K562 (cell line): Measurements from ENCODE around the gene ACRBP. TPM values are rescaled to one million over a fixed set of nuclear protein-coding genes. Genes with fewer than 3 reads are reported as not detected.

ENCODE experiments used
- ETV6 ChIP-seq, 3 experiments: fragments of 150-350 bp in 1 of 3; sonication (generic) in 1 of 3; formaldehyde crosslinking in 1 of 3; IDR thresholded peaks; 2 replicates each; pipeline versions ENCODE4 v1.6.1 to v1.8.0; 2014 to 2022; ENCODE audit warnings: borderline replicate concordance in 2 of 3, low read depth in 2 of 3, antibody characterized with exemption in 1 of 3, low read length in 1 of 3, mild to moderate bottlenecking in 1 of 3, missing genetic modification reagents in 1 of 3
- KAT2B ChIP-seq: IDR thresholded peaks from one replicate; pipeline ENCODE4 v1.6.1; 2012; ENCODE audit warnings: low read depth, mild to moderate bottlenecking, control low read depth, inconsistent platforms, low read length, moderate library complexity
- L3MBTL2 ChIP-seq: fragments of 450-650 bp; IDR thresholded peaks from 2 replicates; pipeline ENCODE4 v1.6.1; 2016; ENCODE audit warnings: mild to moderate bottlenecking, moderate library complexity
- MTA2 ChIP-seq: fragments of 450-650 bp; IDR thresholded peaks from 2 replicates; pipeline ENCODE4 v1.6.1; 2016; ENCODE audit warnings: low read depth
- NR2C2 ChIP-seq, 2 experiments: fragments of 200-800 bp in 1 of 2; sonication (Bioruptor generic) in 1 of 2; sonication (generic) in 1 of 2; formaldehyde crosslinking in 1 of 2; IDR thresholded peaks; 2 replicates each; pipeline versions ENCODE4 v1.6.1 to v1.8.0; 2016 to 2022; ENCODE audit warnings: mild to moderate bottlenecking in 1 of 2, missing compliant biosample characterization in 1 of 2, missing genetic modification characterization in 1 of 2, missing genetic modification reagents in 1 of 2
- POLR3G ChIP-seq: IDR thresholded peaks from 2 replicates; pipeline ENCODE4 v1.6.1; 2011; ENCODE audit not compliant: insufficient read length, insufficient replicate concordance; ENCODE audit errors: extremely low read depth
- ZBTB49 ChIP-seq: sonication (generic); formaldehyde crosslinking; IDR thresholded peaks from 2 replicates; pipeline ENCODE4 v1.8.0; 2022; ENCODE audit warnings: missing genetic modification reagents, mild to moderate bottlenecking, borderline replicate concordance
- ZKSCAN8 ChIP-seq: fragments of 200-800 bp; sonication (Bioruptor generic); IDR thresholded peaks from 2 replicates; pipeline ENCODE4 v1.6.1; 2016; ENCODE audit warnings: missing genetic modification characterization, missing compliant biosample characterization
- ZNF146 ChIP-seq: IDR thresholded peaks from one replicate; pipeline ENCODE4 v1.6.1; 2018; ENCODE audit warnings: missing compliant biosample characterization; ENCODE audit not compliant: unreplicated experiment
- ZNF253 ChIP-seq: fragments of 250-450 bp; sonication (Bioruptor Pico); conservative IDR thresholded peaks from 2 replicates; pipeline ENCODE4 v1.6.1; 2021; ENCODE audit warnings: mild to moderate bottlenecking
- ZNF561 ChIP-seq: fragments of 450-650 bp; formaldehyde crosslinking; conservative IDR thresholded peaks from 2 replicates; pipeline ENCODE4 v1.4.0; 2020; ENCODE audit warnings: mild to moderate bottlenecking, moderate library complexity
- ZNF609 ChIP-seq: sonication (generic); formaldehyde crosslinking; IDR thresholded peaks from 2 replicates; pipeline ENCODE4 v1.8.1; 2023; ENCODE audit warnings: missing genetic modification reagents, mild to moderate bottlenecking, borderline replicate concordance
- ZNF707 ChIP-seq: fragments of 250-450 bp; sonication (Bioruptor Pico); conservative IDR thresholded peaks from 2 replicates; pipeline ENCODE4 v1.8.0; 2022; ENCODE audit warnings: inconsistent platforms, mild to moderate bottlenecking, moderate library complexity
- ZZZ3 ChIP-seq: fragments of 450-650 bp; IDR thresholded peaks from 2 replicates; pipeline ENCODE4 v1.6.1; 2016; ENCODE audit warnings: antibody characterized with exemption, mild to moderate bottlenecking, moderate library complexity
- polyA plus RNA-seq, 8 experiments: library from polyadenylated mRNA; depleted of rRNA in 4 of 8; stranded (reverse) in 5 of 8; unstranded in 3 of 8; fragments of >200 nt; fragmentation: Nextera tagmentation in 2 of 8; fragmentation: Illumina TruSeq in 1 of 8; extraction: Ambion mirVana in 2 of 8; extraction: Trizol in 1 of 8; gene quantifications; 2 replicates each; pipeline versions ENCODE4 v1.2.1 to v1.2.3, GENCODE V29; 2011 to 2014; ENCODE audit warnings: inconsistent platforms in 1 of 8, missing spikeins in 1 of 8
- total RNA-seq, 7 experiments: library from RNA; depleted of rRNA in 6 of 7; stranded (reverse); fragments of >200 nt in 6 of 7; fragmentation: Illumina TruSeq in 2 of 7; extraction: Trizol in 2 of 7; gene quantifications; 2 replicates each; pipeline versions ENCODE4 v1.2.1 to v1.2.3, GENCODE V29; 2011 to 2021; ENCODE audit warnings: low replicate concordance in 1 of 7

Gene ACRBP
- total and polyA plus RNA-seq, 9 of the 15 experiments (the other 6 are each of a cell fraction or from before 2014, with no cell fraction given): 3.1 to 31.8 (median 8.4) TPM

GRCh38 chr12:6693832-6694355 is 46.7 kb upstream of the ACRBP start (continued):
- TF ChIP-seq ZNF253 (CRISPR knock-in tag): no peak
- TF ChIP-seq ZNF561 (CRISPR knock-in tag): no peak
- TF ChIP-seq ZNF609: no peak
- TF ChIP-seq MTA2: no peak
- TF ChIP-seq ZKSCAN8 (CRISPR knock-in tag): no peak
- no peak for TF ChIP-seq KAT2B
- TF ChIP-seq ETV6 (IDR thresholded peaks at IDR 0.05; ENCODE audit: borderline replicate concordance in 1 of 2, low read depth in 2 of 2, low read length in 1 of 2): no peak
- TF ChIP-seq ETV6 (CRISPR knock-in tag; IDR thresholded peaks at IDR 0.05; ENCODE audit: borderline replicate concordance): no peak
- TF ChIP-seq ZNF146 (CRISPR knock-in tag): no peak
- TF ChIP-seq ZNF707 (CRISPR knock-in tag): no peak
- no peak for TF ChIP-seq ZZZ3
- no peak for TF ChIP-seq ZBTB49 (CRISPR knock-in tag)
- TF ChIP-seq NR2C2 (CRISPR knock-in tag; IDR thresholded peaks at IDR 0.05): no peak
- TF ChIP-seq NR2C2 (tag; IDR thresholded peaks at IDR 0.05): no peak
- TF ChIP-seq POLR3G: no peak
- no peak for TF ChIP-seq L3MBTL2
- TF ChIP-seq, all 486 proteins: peak for 0
